Right cardiac atrium (tissue), 5 donors: ENCODE measurements around the gene C1orf50. TPM values are rescaled to one million over a fixed set of nuclear protein-coding genes. Genes with fewer than 3 reads are reported as not detected.
"Not testable (repeated sequence)": the region's sequence is repeated elsewhere in the genome, so short reads cannot be mapped to it uniquely, and the experiment has no call there.

ENCODE experiments used
- ATAC-seq, 2 donors: fragments of 200-7000 bp; cut with Tn5 transposase; one replicate each; pipeline versions ENCODE4 v1.8.0 to v1.9.1; 2020; ENCODE audit warnings: moderate library complexity in 2 of 2, mild to moderate bottlenecking in 1 of 2
- DNase-seq, 3 donors: peaks; one replicate each; pipeline ENCODE4 v3.0.0-alpha.2; 2020
- H3K27ac ChIP-seq: one replicate; pipeline ENCODE4 v1.5.1; 2013; ENCODE audit warnings: mild to moderate bottlenecking, low read length, control low read depth, moderate library complexity
- H3K27me3 ChIP-seq: one replicate; pipeline ENCODE4 v1.6.1; 2013; ENCODE audit not compliant: control insufficient read depth, insufficient read depth
- H3K4me1 ChIP-seq: one replicate; pipeline ENCODE4 v1.6.1; 2013; ENCODE audit warnings: low read length; ENCODE audit not compliant: control insufficient read depth, insufficient read depth
- H3K4me3 ChIP-seq: one replicate; pipeline ENCODE4 v1.5.1; 2013; ENCODE audit warnings: low read length, control low read depth
- H3K9me3 ChIP-seq: one replicate; pipeline ENCODE4 v1.6.1; 2013; ENCODE audit warnings: low read length; ENCODE audit not compliant: control insufficient read depth
- WGBS: extraction: QIAGEN DNeasy Blood & Tissue Kit; methylation state at CpG from one replicate; pipeline ENCODE4 v1.1.7; 2013; 5-methylcytosine and 5-hydroxymethylcytosine counted together
- intact Hi-C, 4 donors: fragments of 100-400 bp; cut with DNase I; formaldehyde crosslinking; loops; one replicate each; pipeline versions ENCODE4 v1.11.0 to v1.14.0; 2022 to 2023
- polyA plus RNA-seq: library from polyadenylated mRNA; stranded (reverse); fragments of 200-250 nt; gene quantifications from one replicate; pipeline ENCODE4 v1.2.3, GENCODE V29; 2013
- total RNA-seq, 4 donors: library from RNA; stranded (reverse); fragmentation: NEBNext Ultra II Directional; extraction: Animal tissue kit (Norgen Biotek cat#: 25700); gene quantifications; one replicate each; pipeline ENCODE4 v1.2.1, GENCODE V29; 2021
- donor health status: healthy with polysubstance abuse.
- donor health status: DM: no; HTN: yes; CAD: no.
- donor health status: DM: no; HTN: no; CAD: no.
- donor health status: DM: no; HTN: yes; CAD: no; lungs with severe emphysema.
- donor health status: DM: yes; HTN: yes; CAD: no.

C1orf50 gene
- total and polyA plus RNA-seq, 5 donors = 3.8 to 11.3 (median 7.2) TPM

- Histone ChIP-seq H3K4me1 (no peaks in the 10 kb centered on the region), H3K9me3 (no peaks in the 10 kb centered on the region), H3K4me3 (no peak overlapping the region), H3K27ac (no peak overlapping the region), H3K27me3 (no peaks in the 10 kb centered on the region)
- intact Hi-C loops = no loop called here
- DNase-seq (no peak), ATAC-seq (no peak)
- 68% methylated on average over 8 of the region's 8 CpGs for WGBS
These were observed 34.9 kb downstream of the C1orf50 start for GRCh38 chr1:42801832-42802473.

DNA sequence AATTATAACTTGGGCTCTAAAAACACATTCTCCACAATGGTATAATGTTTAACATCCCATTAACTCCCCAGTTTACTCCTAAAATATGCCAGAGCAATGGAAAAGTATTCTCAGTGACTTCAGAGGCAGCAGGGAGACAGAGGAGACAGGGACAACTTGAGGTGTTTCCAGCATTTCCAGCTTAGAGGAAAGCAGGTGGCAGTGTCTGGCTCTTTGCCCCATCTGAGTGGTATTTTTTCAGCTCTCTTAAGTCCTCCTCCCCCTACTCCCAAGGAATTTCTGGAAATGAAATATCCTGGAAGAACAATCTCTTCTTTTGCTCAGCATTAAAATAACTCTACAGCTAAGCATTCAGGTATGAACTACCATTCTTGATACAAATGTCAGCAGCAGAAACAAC lies 39.1 kb downstream of the C1orf50 start:
- no peak overlapping the region for H3K4me3 ChIP-seq
- H3K9me3 ChIP-seq = no peaks in the 10 kb centered on the region
- no peak overlapping the region for H3K27ac ChIP-seq
- no peak for DNase-seq
- no peaks in the 10 kb centered on the region for H3K27me3 ChIP-seq
- intact Hi-C loops = no loop called here
- no peak for ATAC-seq
- no peaks in the 10 kb centered on the region for H3K4me1 ChIP-seq

- 88% methylated on average over 5 of the region's 5 CpGs for WGBS
- intact Hi-C loops = no loop called here
- ATAC-seq = no peak
- no peak for DNase-seq
- no peaks in the 10 kb centered on the region for H3K27me3 ChIP-seq
- no peaks in the 10 kb centered on the region for H3K9me3 ChIP-seq
- H3K4me3 ChIP-seq = no peak overlapping the region
- no peak overlapping the region for H3K27ac ChIP-seq
- H3K4me1 ChIP-seq = no peaks in the 10 kb centered on the region
These were observed 39.5 kb downstream of the C1orf50 start for GRCh38 chr1:42806593-42806992.

DNA sequence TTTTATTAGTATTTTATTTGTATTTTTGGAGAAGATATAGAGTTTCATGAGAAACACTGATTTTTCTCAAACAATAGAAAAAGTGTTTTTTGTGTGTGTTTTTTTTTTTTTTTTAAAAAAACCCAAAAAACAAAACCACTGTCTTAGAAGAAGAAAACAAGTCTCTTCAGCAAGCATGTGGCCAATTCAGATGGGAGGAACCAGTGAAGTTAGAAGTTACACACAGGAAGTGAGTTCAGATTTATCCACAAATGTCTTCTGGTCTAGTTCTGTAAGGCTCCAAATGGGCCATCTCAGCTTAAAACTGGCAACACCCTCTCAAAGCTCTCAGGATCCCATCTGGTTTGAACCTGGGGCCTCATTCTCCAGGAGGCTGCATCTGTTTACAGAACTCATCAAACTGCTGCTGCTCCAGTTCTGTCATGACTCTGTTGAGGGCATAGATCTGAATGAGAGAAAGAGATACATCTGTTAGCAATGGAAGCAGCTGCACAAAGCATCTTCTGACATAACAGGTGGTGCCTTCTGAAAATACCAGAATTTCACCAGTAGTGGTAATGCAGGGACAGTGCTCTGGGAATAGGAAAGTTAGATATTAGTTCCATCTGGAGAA lies 40.1 kb downstream of the C1orf50 start:
- no peak for ATAC-seq
- no peak overlapping the region for H3K27ac ChIP-seq

DNA sequence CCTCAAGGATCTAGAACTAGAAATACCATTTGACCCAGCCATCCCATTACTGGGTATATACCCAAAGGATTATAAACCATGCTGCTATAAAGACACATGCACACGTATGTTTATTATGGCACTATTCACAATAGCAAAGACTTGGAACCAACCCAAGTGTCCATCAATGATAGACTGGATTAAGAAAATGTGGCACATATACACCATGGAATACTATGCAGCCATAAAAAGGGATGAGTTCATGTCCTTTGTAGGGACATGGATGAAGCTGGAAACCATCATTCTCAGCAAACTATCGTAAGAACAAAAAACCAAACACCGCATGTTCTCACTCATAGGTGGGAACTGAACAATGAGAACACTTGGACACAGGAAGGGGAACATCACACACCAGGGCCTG lies 47.8 kb downstream of the C1orf50 start:
- intact Hi-C loops = not testable (repeated sequence)

More for the DNA sequence above, 40.1 kb downstream of the C1orf50 start:
- no peak for DNase-seq
- intact Hi-C loops = no loop called here
- Histone ChIP-seq H3K4me1 (no peaks in the 10 kb centered on the region), H3K4me3 (no peak overlapping the region), H3K27me3 (no peaks in the 10 kb centered on the region), H3K9me3 (no peaks in the 10 kb centered on the region)

DNA sequence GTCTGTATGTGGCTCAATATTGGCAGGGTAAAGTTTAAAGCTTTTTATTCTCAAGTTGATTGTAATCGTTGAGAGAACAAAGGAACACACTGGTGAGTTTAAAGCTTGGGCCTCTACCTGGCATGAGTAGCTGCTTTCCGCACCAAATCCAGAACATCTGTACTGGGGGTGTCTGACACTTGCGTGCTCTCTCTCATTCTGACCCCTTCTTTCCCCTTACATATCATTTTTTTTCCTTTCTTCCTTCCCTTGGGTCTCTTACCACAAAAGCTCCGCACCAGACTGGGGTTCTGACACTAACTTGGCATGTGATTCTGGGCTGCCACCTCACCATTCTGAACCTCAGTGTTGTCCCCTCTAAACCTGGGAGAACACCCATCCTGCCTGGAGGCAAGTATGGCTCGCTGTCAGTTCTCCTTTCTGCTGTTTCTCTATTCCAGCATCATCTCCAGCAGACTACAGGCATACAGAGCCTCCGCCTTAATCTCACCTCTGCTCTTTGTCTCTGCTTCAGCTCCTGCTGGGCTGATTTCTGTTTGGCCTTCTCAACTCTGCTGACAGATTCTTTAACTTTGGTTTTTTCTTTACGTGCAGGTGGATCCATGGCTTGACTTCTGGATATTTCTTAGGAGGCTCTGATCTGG lies 49.0 kb downstream of the C1orf50 start:
- Histone ChIP-seq H3K4me3 (peak overlapping the region; percentile 99), H3K4me1 (peaks cover 5% of the 10 kb centered on the region), H3K9me3 (no peaks in the 10 kb centered on the region), H3K27me3 (no peaks in the 10 kb centered on the region), H3K27ac (peak overlapping the region; percentile 91)
- no peak for ATAC-seq
- DNase-seq = no peak
- intact Hi-C loops = no loop called here
- WGBS = 18% methylated on average over 7 of the region's 7 CpGs

More for the DNA sequence above, 47.8 kb downstream of the C1orf50 start:
- H3K9me3 ChIP-seq, H3K4me3 ChIP-seq, H3K27me3 ChIP-seq, H3K4me1 ChIP-seq, DNase-seq, ATAC-seq, H3K27ac ChIP-seq: not testable (repeated sequence)
- WGBS = 100% methylated on average over 3 of the region's 3 CpGs

- ATAC-seq (peak; percentile 98), DNase-seq (peak; percentile 94 to 98 (median 98))
- H3K27me3 ChIP-seq = no peaks in the 10 kb centered on the region
- no peaks in the 10 kb centered on the region for H3K9me3 ChIP-seq
- peaks cover 5% of the 10 kb centered on the region for H3K4me1 ChIP-seq
- H3K27ac ChIP-seq = peak within 1 kb of the TSS; percentile 100
- under 1% methylated on average over 66 of the region's 66 CpGs for WGBS
- peak within 1 kb of the TSS; percentile 99 for H3K4me3 ChIP-seq
- intact Hi-C loops = no loop called here
These were observed 49.8 kb downstream of the C1orf50 start, which contains the start of the genes ERMAP and SVBP for GRCh38 chr1:42816585-42817439. TSS of gene ERMAP (plus strand) at chr1:42817122. CDS start at chr1:42830449, 13,327 bp downstream. TSS of gene SVBP (minus strand) at chr1:42817397. CDS start at chr1:42816544, 853 bp downstream.

GRCh38 chr1:42817440-42817767 lies 50.4 kb downstream of the C1orf50 start:
- under 1% methylated on average over 13 of the region's 13 CpGs for WGBS
- peaks cover 5% of the 10 kb centered on the region for H3K4me1 ChIP-seq
- no peaks in the 10 kb centered on the region for H3K27me3 ChIP-seq
- H3K9me3 ChIP-seq = no peaks in the 10 kb centered on the region
- no peak overlapping the region for H3K27ac ChIP-seq
- ATAC-seq (no peak), DNase-seq (no peak)
- peak overlapping the region; percentile 99 for H3K4me3 ChIP-seq
- intact Hi-C loops = no loop called here

- Histone ChIP-seq H3K27me3 (no peaks in the 10 kb centered on the region), H3K4me1 (peaks cover 5% of the 10 kb centered on the region), H3K9me3 (no peaks in the 10 kb centered on the region), H3K27ac (no peak overlapping the region), H3K4me3 (peak overlapping the region; percentile 99)
- intact Hi-C loops = no loop called here
- DNase-seq (no peak), ATAC-seq (no peak)
- 96% methylated on average over 3 of the region's 3 CpGs for WGBS
These were observed 50.9 kb downstream of the C1orf50 start for GRCh38 chr1:42817976-42818375.

GRCh38 chr1:42820813-42821212 lies 53.8 kb downstream of the C1orf50 start:
- peaks cover 4% of the 10 kb centered on the region for H3K4me1 ChIP-seq
- no peak for ATAC-seq
- 78% methylated on average over 1 of the region's 1 CpG for WGBS
- no peak overlapping the region for H3K4me3 ChIP-seq
- no peaks in the 10 kb centered on the region for H3K27me3 ChIP-seq
- H3K9me3 ChIP-seq = no peaks in the 10 kb centered on the region
- intact Hi-C loops = no loop called here
- no peak for DNase-seq
- H3K27ac ChIP-seq = no peak overlapping the region

DNA sequence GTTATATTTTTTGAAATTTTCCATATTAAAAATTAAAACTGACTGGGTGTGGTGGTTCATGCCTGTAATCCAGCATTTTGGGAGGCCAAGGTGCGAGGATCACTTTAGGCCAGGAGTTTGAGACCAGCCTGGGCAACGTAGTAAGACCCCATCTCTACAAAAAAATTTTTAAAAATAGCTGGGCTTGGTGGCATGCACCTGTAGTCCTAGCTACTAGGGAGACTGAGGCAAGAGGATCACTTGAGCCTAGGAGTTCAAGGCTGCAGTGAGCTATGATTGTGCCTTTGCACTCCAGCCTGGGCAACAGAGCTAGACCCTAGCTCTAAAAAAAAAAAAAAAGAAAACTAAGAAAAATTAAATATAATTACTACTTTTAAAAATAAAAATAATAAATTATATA lies 54.6 kb downstream of the C1orf50 start:
- 95% methylated on average over 2 of the region's 2 CpGs for WGBS

More for the DNA sequence above, 54.6 kb downstream of the C1orf50 start:
- no peak overlapping the region for H3K27ac ChIP-seq
- no peaks in the 10 kb centered on the region for H3K27me3 ChIP-seq
- DNase-seq (no peak), ATAC-seq (no peak)
- intact Hi-C loops = no loop called here
- no peaks in the 10 kb centered on the region for H3K9me3 ChIP-seq
- no peak overlapping the region for H3K4me3 ChIP-seq
- H3K4me1 ChIP-seq = peaks cover 1% of the 10 kb centered on the region
